Calu3 (cell line): ENCODE results near the gene C11orf91. TPM values are rescaled to one million over a fixed set of nuclear protein-coding genes. Genes with fewer than 3 reads are reported as not detected.

Source experiments
- BruUV-seq: library from RNA; stranded (reverse); fragments of 400-500 nt; replicated peaks from 2 replicates; lab custom pipeline; 2021; lab: Mats Ljungman, UMichigan
- CTCF ChIA-PET: fragments of 300-600 bp; sonication (Branson Sonifier 250); formaldehyde crosslinking; loops from one replicate; lab custom pipeline; 2022; ENCODE audit warnings: antibody characterized with exemption; lab: Charles Lee
- DNase-seq: peaks from one replicate; pipeline ENCODE4 v3.0.0; 2022
- H3K27ac Mint-ChIP-seq: one replicate; pipeline ENCODE4 v1.8.0; 2022; ENCODE audit warnings: mixed read lengths; ENCODE audit not compliant: unreplicated experiment
- H3K27me3 Mint-ChIP-seq: one replicate; pipeline ENCODE4 v1.8.0; 2022; ENCODE audit warnings: mixed read lengths; ENCODE audit not compliant: unreplicated experiment
- H3K36me3 Mint-ChIP-seq: one replicate; pipeline ENCODE4 v1.8.0; 2022; ENCODE audit warnings: mild to moderate bottlenecking, moderate library complexity, mixed read lengths; ENCODE audit not compliant: insufficient read depth, unreplicated experiment
- H3K4me1 Mint-ChIP-seq: one replicate; pipeline ENCODE4 v1.8.0; 2022; ENCODE audit warnings: mild to moderate bottlenecking, low read depth, mixed read lengths; ENCODE audit not compliant: unreplicated experiment
- H3K4me3 Mint-ChIP-seq: one replicate; pipeline ENCODE4 v1.8.0; 2022; ENCODE audit warnings: mild to moderate bottlenecking, low read depth, moderate library complexity, mixed read lengths; ENCODE audit not compliant: unreplicated experiment
- H3K9me3 Mint-ChIP-seq: one replicate; pipeline ENCODE4 v1.8.0; 2022; ENCODE audit warnings: low read depth, mixed read lengths; ENCODE audit not compliant: unreplicated experiment
- intact Hi-C: fragments of 100-400 bp; cut with micrococcal nuclease; formaldehyde crosslinking; loops from one replicate; pipeline ENCODE4 v1.10.0; 2022; ENCODE audit not compliant: unreplicated experiment
- total RNA-seq: library from RNA; stranded (reverse); gene quantifications from 2 replicates; pipeline ENCODE4 v1.2.3, GENCODE V29; 2022
- TF ChIP-seq, protein P1 (sequence below): fragments of 200-600 bp; IDR thresholded peaks from one replicate; pipeline ENCODE4 v1.8.0; 2022; ENCODE audit warnings: antibody characterized with exemption; ENCODE audit not compliant: unreplicated experiment

Gene C11orf91
- total RNA-seq, 1 experiment from 2014 or later: 5.8 TPM

DNA sequence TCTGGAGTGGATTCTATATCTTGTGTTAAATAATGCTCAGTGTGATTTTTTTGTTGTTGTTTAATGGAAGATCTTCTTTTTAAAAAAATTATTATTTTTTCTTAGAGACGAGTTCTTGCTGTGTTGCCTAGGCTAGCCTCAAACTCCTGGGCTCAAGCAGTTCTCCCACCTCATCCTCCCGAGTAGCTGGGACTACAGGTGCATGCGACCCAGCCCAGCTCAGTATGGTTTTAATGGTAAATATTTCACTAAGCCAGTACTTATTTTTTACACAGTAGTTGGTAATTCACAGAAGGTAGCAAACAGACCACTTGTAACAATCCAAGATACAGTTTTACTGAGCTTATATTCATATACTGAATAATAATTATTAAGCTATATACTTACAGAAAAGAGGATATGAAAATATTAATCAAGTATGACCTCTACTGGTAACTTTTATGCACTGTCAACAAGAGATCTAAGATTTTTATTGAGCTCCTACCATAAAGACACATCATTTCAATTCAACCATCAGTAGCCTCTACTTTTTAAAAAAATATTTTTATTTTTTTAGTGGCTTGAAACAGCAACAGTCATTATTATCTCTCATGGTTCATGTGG is 41.7 kb upstream of the C11orf91 start:
- Mint-ChIP-seq H3K36me3 (no peaks in the 10 kb centered on the region), H3K27ac (no peak overlapping the region)

DNA sequence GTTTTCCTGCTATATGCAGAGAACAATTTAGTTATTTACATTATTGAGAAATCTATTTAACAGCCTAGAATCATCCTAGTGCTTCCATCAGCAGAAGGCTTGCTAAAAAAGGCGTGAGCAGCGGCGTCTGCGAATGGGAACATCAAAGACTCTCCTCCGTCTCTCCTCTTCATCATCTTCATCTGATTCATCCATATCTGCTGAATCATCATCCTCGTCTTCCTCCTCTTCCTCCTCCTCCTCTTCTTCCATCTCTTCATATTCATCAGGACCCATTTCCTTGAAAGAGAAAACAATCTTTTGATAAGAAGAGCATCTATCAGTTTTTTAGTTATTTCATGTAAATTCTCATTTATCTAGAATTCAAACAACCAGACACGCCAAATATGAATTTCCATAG is 41.2 kb upstream of the C11orf91 start:
- H3K4me3 Mint-ChIP-seq: no peak overlapping the region
- no peak overlapping the region for H3K27ac Mint-ChIP-seq
- no peaks in the 10 kb centered on the region for H3K27me3 Mint-ChIP-seq
- CTCF ChIA-PET: interaction anchor here (0.5 to 2.1 kb wide), 24 partner anchors 11 to 586 kb away, joined by 3 to 40 read pairs (median 4); partner anchors contain the start of gene C11orf91
- peaks cover 3% of the 10 kb centered on the region for H3K36me3 Mint-ChIP-seq
- intact Hi-C loops: loop anchor here (1.0 to 10.0 kb wide), 3 partner anchors 199 to 577 kb away; partner anchors contain the start of gene CSTF3
- peaks cover 2% of the 10 kb centered on the region for H3K9me3 Mint-ChIP-seq
- no TSS peak for BruUV-seq
- TF ChIP-seq, protein P1, sequence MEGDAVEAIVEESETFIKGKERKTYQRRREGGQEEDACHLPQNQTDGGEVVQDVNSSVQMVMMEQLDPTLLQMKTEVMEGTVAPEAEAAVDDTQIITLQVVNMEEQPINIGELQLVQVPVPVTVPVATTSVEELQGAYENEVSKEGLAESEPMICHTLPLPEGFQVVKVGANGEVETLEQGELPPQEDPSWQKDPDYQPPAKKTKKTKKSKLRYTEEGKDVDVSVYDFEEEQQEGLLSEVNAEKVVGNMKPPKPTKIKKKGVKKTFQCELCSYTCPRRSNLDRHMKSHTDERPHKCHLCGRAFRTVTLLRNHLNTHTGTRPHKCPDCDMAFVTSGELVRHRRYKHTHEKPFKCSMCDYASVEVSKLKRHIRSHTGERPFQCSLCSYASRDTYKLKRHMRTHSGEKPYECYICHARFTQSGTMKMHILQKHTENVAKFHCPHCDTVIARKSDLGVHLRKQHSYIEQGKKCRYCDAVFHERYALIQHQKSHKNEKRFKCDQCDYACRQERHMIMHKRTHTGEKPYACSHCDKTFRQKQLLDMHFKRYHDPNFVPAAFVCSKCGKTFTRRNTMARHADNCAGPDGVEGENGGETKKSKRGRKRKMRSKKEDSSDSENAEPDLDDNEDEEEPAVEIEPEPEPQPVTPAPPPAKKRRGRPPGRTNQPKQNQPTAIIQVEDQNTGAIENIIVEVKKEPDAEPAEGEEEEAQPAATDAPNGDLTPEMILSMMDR: no peak
- peaks cover 40% of the 10 kb centered on the region for H3K4me1 Mint-ChIP-seq
- no peak for DNase-seq

More for the DNA sequence above, 41.7 kb upstream of the C11orf91 start:
- no peaks in the 10 kb centered on the region for H3K27me3 Mint-ChIP-seq
- no peak for DNase-seq
- BruUV-seq: no TSS peak
- peaks cover 2% of the 10 kb centered on the region for H3K9me3 Mint-ChIP-seq
- peaks cover 34% of the 10 kb centered on the region for H3K4me1 Mint-ChIP-seq
- CTCF ChIA-PET: interaction anchor here (0.5 to 2.1 kb wide), 31 partner anchors 8 to 587 kb away, joined by 3 to 40 read pairs (median 4); partner anchors contain the start of gene C11orf91
- H3K4me3 Mint-ChIP-seq: no peak overlapping the region
- intact Hi-C loops: loop anchor here (1.0 to 10.0 kb wide), 3 partner anchors 199 to 578 kb away; partner anchors contain the start of gene CSTF3
- TF ChIP-seq, protein P1: peak; percentile 40

DNA sequence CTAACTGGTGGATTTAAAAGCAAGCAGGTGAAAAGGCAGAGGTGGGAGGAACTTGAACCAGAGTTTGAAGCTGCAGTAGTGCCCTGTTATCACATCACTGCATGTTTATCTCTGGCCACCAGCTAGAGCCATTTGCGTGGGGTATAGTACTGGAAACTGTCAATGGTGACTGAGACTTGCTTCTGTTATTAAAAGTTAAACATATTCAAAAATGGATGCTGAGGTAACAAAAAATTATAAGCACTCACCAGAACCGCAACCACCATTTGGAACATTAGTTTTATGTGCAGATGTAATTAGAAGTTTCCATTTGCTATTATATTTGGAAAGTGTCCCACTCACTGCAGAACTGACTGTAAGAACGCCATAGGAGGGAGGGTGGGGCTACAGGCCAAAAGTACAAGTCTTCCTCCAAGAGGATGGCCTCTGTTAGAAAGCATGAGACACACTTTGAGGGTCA is 36.8 kb upstream of the C11orf91 start:
- CTCF ChIA-PET: interaction anchor here (0.5 to 1.4 kb wide), 5 partner anchors 22 to 104 kb away, joined by 3 to 4 read pairs (median 3); no protein-coding TSS in a partner anchor
- Mint-ChIP-seq H3K36me3 (peaks cover 48% of the 10 kb centered on the region), H3K4me1 (peaks cover 49% of the 10 kb centered on the region), H3K9me3 (peaks cover 2% of the 10 kb centered on the region), H3K27me3 (no peaks in the 10 kb centered on the region), H3K27ac (peak overlapping the region; percentile 58), H3K4me3 (peak overlapping the region; percentile 77)
- no TSS peak for BruUV-seq
- intact Hi-C loops: no loop called here
- TF ChIP-seq, protein P1: no peak
- DNase-seq: no peak

DNA sequence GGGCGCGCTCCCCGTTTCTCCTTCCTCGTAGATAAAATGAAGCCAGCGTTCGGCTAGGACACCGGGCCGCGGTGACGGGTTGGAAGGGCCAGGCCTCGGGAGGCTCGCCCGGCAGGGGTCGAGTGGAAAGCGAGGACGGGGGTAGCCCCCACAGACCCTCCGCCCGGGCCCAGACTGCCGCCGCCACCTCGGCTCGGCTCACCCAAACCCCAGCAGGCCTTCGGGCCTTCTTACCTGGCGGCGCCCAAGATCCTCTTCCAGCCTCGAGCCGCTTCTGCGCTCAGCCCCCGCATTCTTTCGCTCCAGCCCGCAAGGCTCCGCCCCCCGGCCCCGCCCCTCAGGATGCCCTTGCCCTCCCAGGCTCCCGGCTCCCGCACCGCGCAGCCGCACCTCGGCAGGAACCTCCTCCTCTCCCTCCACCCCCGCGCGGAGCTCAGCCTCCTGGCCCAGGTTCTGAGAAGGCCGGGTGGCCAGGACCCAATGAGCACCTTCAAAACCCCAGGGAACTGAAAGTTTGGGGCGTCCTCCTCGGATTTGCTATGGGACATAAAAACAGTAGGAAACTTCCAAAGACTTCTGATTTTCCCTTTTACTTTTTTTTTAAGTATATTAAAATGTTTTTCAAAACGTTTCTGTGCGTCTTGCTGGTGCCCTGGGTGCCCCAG is 35.7 kb upstream of the C11orf91 start, which contains the start of gene CD59:
Gene CD59, minus strand, starts transcription at position 276 of the 665 bp plus-strand sequence. CDS start 13,978 bp downstream, outside the sequence.
- Mint-ChIP-seq H3K4me1 (peaks cover 47% of the 10 kb centered on the region), H3K27me3 (no peaks in the 10 kb centered on the region), H3K36me3 (peaks cover 57% of the 10 kb centered on the region), H3K4me3 (peak within 1 kb of the TSS; percentile 77), H3K9me3 (peaks cover 2% of the 10 kb centered on the region), H3K27ac (peak within 1 kb of the TSS; percentile 58)
- CTCF ChIA-PET: interaction anchor here (0.5 to 1.4 kb wide), 9 partner anchors 20 to 394 kb away, joined by 3 to 8 read pairs (median 3); no protein-coding TSS in a partner anchor
- BruUV-seq: TSS peak; percentile 28
- DNase-seq: peak; percentile 98
- TF ChIP-seq, protein P1: no peak
- intact Hi-C loops: no loop called here
